H1 (cell line): ENCODE results near the gene TMEM181. TPM values are rescaled to one million over a fixed set of nuclear protein-coding genes. Genes with fewer than 3 reads are reported as not detected.

Experiments used
- CTCF ChIA-PET: fragments of 300-600 bp; sonication (Branson Sonifier 250); formaldehyde crosslinking; loops from one replicate; lab custom pipeline; 2021; ENCODE audit not compliant: partially characterized antibody; lab: Charles Lee
- POLR2A ChIA-PET: fragments of 300-600 bp; sonication (Branson Sonifier 250); formaldehyde crosslinking; loops from one replicate; lab custom pipeline; 2021; ENCODE audit warnings: inconsistent platforms; ENCODE audit not compliant: partially characterized antibody; lab: Charles Lee
- DNase-seq, 2 experiments: peaks; one replicate each; pipeline versions ENCODE4 v3.0.0 to v3.0.0-alpha.2; 2010 to 2022; ENCODE audit warnings: low spot score in 2 of 2, low read depth in 1 of 2, mixed read lengths in 1 of 2
- FAIRE-seq: peaks from 2 replicates; lab custom pipeline; 2011; peaks lifted over from hg19 to GRCh38; lab: Jason Lieb, UNC
- H2AFZ ChIP-seq: 2 replicates; pipeline ENCODE4 v1.8.1; 2012; ENCODE audit warnings: low read length, inconsistent platforms
- H2AK5ac ChIP-seq: 2 replicates; pipeline ENCODE4 v1.6.1; 2013; ENCODE audit warnings: low read depth, low read length
- H2BK120ac ChIP-seq: replicated peaks from 2 replicates; pipeline ENCODE3; 2013; ENCODE audit warnings: low read depth, low read length, inconsistent platforms
- H2BK12ac ChIP-seq: 2 replicates; pipeline ENCODE4 v1.6.1; 2013; ENCODE audit warnings: low read depth, low read length
- H2BK15ac ChIP-seq: 2 replicates; pipeline ENCODE4 v1.6.1; 2013; ENCODE audit warnings: low read length
- H2BK20ac ChIP-seq: 2 replicates; pipeline ENCODE4 v1.6.1; 2013; ENCODE audit warnings: low read length
- H2BK5ac ChIP-seq: 2 replicates; pipeline ENCODE4 v1.6.1; 2013; ENCODE audit warnings: low read depth, low read length
- H3K14ac ChIP-seq: 2 replicates; pipeline ENCODE4 v1.6.1; 2013; ENCODE audit warnings: inconsistent platforms; ENCODE audit not compliant: insufficient read length
- H3K18ac ChIP-seq: 2 replicates; pipeline ENCODE4 v1.6.1; 2013; ENCODE audit warnings: low read length; ENCODE audit errors: extremely low read depth
- H3K23ac ChIP-seq: 2 replicates; pipeline ENCODE4 v1.6.1; 2013; ENCODE audit warnings: inconsistent platforms; ENCODE audit not compliant: insufficient read length
- H3K23me2 ChIP-seq: 2 replicates; pipeline ENCODE4 v1.6.1; 2013; ENCODE audit warnings: low read depth, low read length
- H3K27ac ChIP-seq: 2 replicates; pipeline ENCODE4 v1.6.1; 2011; ENCODE audit warnings: low read depth, low read length, inconsistent platforms
- H3K27me3 ChIP-seq, 4 experiments: replicated peaks in 1 of 4; 1 replicate in 1 of 4; 2 replicates in 3 of 4; pipeline versions ENCODE4 v1.6.1 to v1.8.1; 2011 to 2013; ENCODE audit warnings: low read length in 3 of 4, mild to moderate bottlenecking in 3 of 4, inconsistent platforms in 2 of 4, mixed read lengths in 2 of 4, moderate library complexity in 1 of 4; ENCODE audit not compliant: control insufficient read depth in 3 of 4, insufficient read depth in 3 of 4; ENCODE audit errors: extremely low read depth in 1 of 4
- H3K36me3 ChIP-seq, 4 experiments: 2 replicates each; pipeline versions ENCODE4 v1.6.1 to v1.8.1; 2011 to 2013; ENCODE audit warnings: mild to moderate bottlenecking in 4 of 4, low read length in 3 of 4, moderate library complexity in 2 of 4, control low read depth in 1 of 4, inconsistent platforms in 1 of 4; ENCODE audit not compliant: insufficient read depth in 4 of 4, control insufficient read depth in 2 of 4
- H3K4ac ChIP-seq: replicated peaks from 2 replicates; pipeline ENCODE3; 2013; ENCODE audit warnings: low read length, low read depth, mixed read lengths, inconsistent platforms; ENCODE audit not compliant: insufficient read length
- H3K4me1 ChIP-seq, 4 experiments: replicated peaks in 1 of 4; 1 replicate in 1 of 4; 2 replicates in 3 of 4; pipeline versions ENCODE4 v1.6.1 to v1.8.1; 2011 to 2013; ENCODE audit warnings: low read length in 3 of 4, inconsistent platforms in 2 of 4, mixed read lengths in 1 of 4; ENCODE audit not compliant: insufficient read depth in 4 of 4, control insufficient read depth in 3 of 4
- H3K4me2 ChIP-seq, 2 experiments: 2 replicates each; pipeline versions ENCODE4 v1.6.1 to v1.8.1; 2011 to 2013; ENCODE audit warnings: low read depth in 2 of 2, low read length in 2 of 2, control low read depth in 1 of 2, inconsistent platforms in 1 of 2, mild to moderate bottlenecking in 1 of 2; ENCODE audit not compliant: insufficient read depth in 1 of 2
- H3K4me3 ChIP-seq, 4 experiments: fragments of 200-600, 300-600 bp in 1 of 4; sonication (generic), shearing (Covaris generic), sonication (Bioruptor Twin) in 1 of 4; 2 replicates each; pipeline versions ENCODE4 v1.5.1 to v1.8.1; 2011 to 2016; ENCODE audit warnings: low read length in 4 of 4, low read depth in 3 of 4, control low read depth in 2 of 4, inconsistent platforms in 2 of 4, mild to moderate bottlenecking in 2 of 4, mixed read lengths in 1 of 4, moderate library complexity in 1 of 4; ENCODE audit not compliant: insufficient read depth in 2 of 4; ENCODE audit errors: extremely low read depth in 1 of 4
- H3K56ac ChIP-seq: replicated peaks from 2 replicates; pipeline ENCODE3; 2013; ENCODE audit warnings: low read depth, mild to moderate bottlenecking, mixed read lengths, low read length, inconsistent platforms; ENCODE audit not compliant: insufficient read length
- H3K79me1 ChIP-seq: 2 replicates; pipeline ENCODE4 v1.6.1; 2013; ENCODE audit warnings: low read depth, low read length, control low read depth
- H3K79me2 ChIP-seq, 2 experiments: 2 replicates each; pipeline versions ENCODE4 v1.6.1 to v1.8.1; 2012 to 2013; ENCODE audit warnings: low read length in 2 of 2, mild to moderate bottlenecking in 2 of 2, inconsistent platforms in 1 of 2; ENCODE audit not compliant: insufficient read depth in 2 of 2, control insufficient read depth in 1 of 2
- H3K9ac ChIP-seq, 4 experiments: replicated peaks in 1 of 4; 1 replicate in 1 of 4; 2 replicates in 3 of 4; pipeline versions ENCODE4 v1.6.1 to v1.8.1; 2011 to 2013; ENCODE audit warnings: low read depth in 3 of 4, low read length in 3 of 4, control low read depth in 2 of 4, mild to moderate bottlenecking in 2 of 4, moderate library complexity in 2 of 4, inconsistent platforms in 1 of 4; ENCODE audit errors: extremely low read depth in 1 of 4
- H3K9me3 ChIP-seq, 2 experiments: 2 replicates each; pipeline versions ENCODE4 v1.6.1 to v1.8.1; 2012 to 2013; ENCODE audit warnings: mild to moderate bottlenecking in 2 of 2, moderate library complexity in 2 of 2, control low read depth in 1 of 2, inconsistent platforms in 1 of 2, low read depth in 1 of 2, low read length in 1 of 2, mixed read lengths in 1 of 2; ENCODE audit not compliant: insufficient read depth in 2 of 2
- H4K20me1 ChIP-seq, 2 experiments: replicated peaks in 1 of 2; 2 replicates each; pipeline versions ENCODE3 to v1.8.1; 2011 to 2013; ENCODE audit warnings: inconsistent platforms in 2 of 2, low read length in 2 of 2, mild to moderate bottlenecking in 1 of 2; ENCODE audit not compliant: insufficient read depth in 2 of 2, control insufficient read depth in 1 of 2
- H4K5ac ChIP-seq: 2 replicates; pipeline ENCODE4 v1.6.1; 2013; ENCODE audit warnings: low read length, low read depth, mixed read lengths, inconsistent platforms; ENCODE audit not compliant: insufficient read length
- H4K8ac ChIP-seq: 2 replicates; pipeline ENCODE4 v1.8.0; 2013; ENCODE audit warnings: mild to moderate bottlenecking, moderate library complexity, low read length, inconsistent platforms; ENCODE audit not compliant: insufficient read depth; ENCODE audit errors: extremely low read depth
- H4K91ac ChIP-seq: replicated peaks from 2 replicates; pipeline ENCODE3; 2013; ENCODE audit warnings: low read length, mixed read lengths, inconsistent platforms; ENCODE audit not compliant: insufficient read length
- BCL11A ChIP-seq, 2 experiments: IDR thresholded peaks; one replicate each; pipeline ENCODE4 v1.6.1; 2011; ENCODE audit warnings: low read depth in 2 of 2, low read length in 2 of 2, mild to moderate bottlenecking in 2 of 2
- GABPA ChIP-seq: IDR thresholded peaks from 2 replicates; pipeline ENCODE4 v1.6.1; 2011; ENCODE audit warnings: mild to moderate bottlenecking, low read length, moderate library complexity, borderline replicate concordance; ENCODE audit not compliant: insufficient read depth
- HDAC2 ChIP-seq, 2 experiments: fragments of 300-600 bp in 1 of 2; sonication (generic) in 1 of 2; IDR thresholded peaks; 2 replicates each; pipeline ENCODE4 v1.6.1; 2011 to 2012; ENCODE audit warnings: low read depth in 2 of 2, low read length in 2 of 2, mild to moderate bottlenecking in 2 of 2, moderate library complexity in 2 of 2, borderline replicate concordance in 1 of 2, inconsistent platforms in 1 of 2
- KDM5A ChIP-seq: fragments of 200-600 bp; IDR thresholded peaks from 2 replicates; pipeline ENCODE4 v1.7.1; 2012; ENCODE audit warnings: mild to moderate bottlenecking, low read length, inconsistent platforms, mixed read lengths
- POLR2AphosphoS5 ChIP-seq: IDR thresholded peaks from 2 replicates; pipeline ENCODE4 v1.6.1; 2011; ENCODE audit warnings: low read depth, low read length
- RBBP5 ChIP-seq: IDR thresholded peaks from 2 replicates; pipeline ENCODE4 v1.7.1; 2012; ENCODE audit warnings: low read depth, mild to moderate bottlenecking, inconsistent platforms, low read length, moderate library complexity, borderline replicate concordance
- RFX5 ChIP-seq: IDR thresholded peaks from 2 replicates; pipeline ENCODE4 v1.6.1; 2011; ENCODE audit warnings: low read depth, low read length, improper control_type of control experiment, borderline replicate concordance
- RNF2 ChIP-seq: fragments of 200-900, 300-1000 bp; sonication (generic); IDR thresholded peaks from 2 replicates; pipeline ENCODE4 v1.7.1; 2016; ENCODE audit warnings: borderline replicate concordance, low read depth, mild to moderate bottlenecking, antibody characterized with exemption, low read length; ENCODE audit not compliant: poor library complexity, severe bottlenecking; ENCODE audit errors: missing control alignments
- RXRA ChIP-seq: IDR thresholded peaks from 2 replicates; pipeline ENCODE4 v1.6.1; 2011; ENCODE audit warnings: low read depth, mild to moderate bottlenecking, low read length, moderate library complexity; ENCODE audit not compliant: insufficient read depth
- SAP30 ChIP-seq: fragments of 300-600 bp; sonication (generic); IDR thresholded peaks from 2 replicates; pipeline ENCODE4 v1.7.1; 2012; ENCODE audit warnings: low read length, moderate library complexity, mild to moderate bottlenecking, inconsistent platforms; ENCODE audit not compliant: insufficient read depth, insufficient replicate concordance
- SIX5 ChIP-seq: IDR thresholded peaks from 2 replicates; pipeline ENCODE4 v1.6.1; 2011; ENCODE audit warnings: mild to moderate bottlenecking, low read depth, low read length
- TAF1 ChIP-seq: IDR thresholded peaks from 2 replicates; pipeline ENCODE4 v1.6.1; 2011; ENCODE audit warnings: mild to moderate bottlenecking, low read depth, low read length
- TCF12 ChIP-seq: IDR thresholded peaks from 2 replicates; pipeline ENCODE4 v1.6.1; 2011; ENCODE audit warnings: low read depth, mild to moderate bottlenecking, low read length
- WGBS, 2 experiments: shearing (Covaris generic) in 1 of 2; methylation state at CpG; one replicate each; pipeline versions ENCODE4 v1.1.6 to v1.1.7; 2013 to 2015; ENCODE audit warnings: low lambda C conversion rate in 2 of 2, mixed read lengths in 2 of 2, inconsistent platforms in 1 of 2, low coverage in 1 of 2, missing lambda C conversion rate in 1 of 2; ENCODE audit not compliant: insufficient replicate concordance in 2 of 2, insufficient coverage in 1 of 2, insufficient read length in 1 of 2; ENCODE audit errors: extremely low coverage in 1 of 2, missing lambda C conversion rate in 1 of 2; 5-methylcytosine and 5-hydroxymethylcytosine counted together
- polyA plus RNA-seq, 7 experiments: library from polyadenylated mRNA; depleted of rRNA in 3 of 7; stranded (reverse) in 5 of 7; unstranded in 2 of 7; fragments of >200 nt in 5 of 7; fragments of 200-250 nt in 2 of 7; gene quantifications; 1 replicate in 5 of 7; 2 replicates in 1 of 7; 4 replicates in 1 of 7; pipeline versions ENCODE4 v1.2.1 to v1.2.3, GENCODE V29; 2011 to 2013; ENCODE audit warnings: missing spikeins in 2 of 7, mixed read lengths in 2 of 7
- total RNA-seq: library from RNA; stranded (reverse); fragmentation: NEBNext Ultra II Directional; extraction: Animal tissue kit (Norgen Biotek cat#: 25700); gene quantifications from 2 replicates; pipeline ENCODE4 v1.2.1, GENCODE V29; 2021

Gene TMEM181
- total and polyA plus RNA-seq, 2 of the 8 experiments (the other 6 are each of a cell fraction or from before 2014, with no cell fraction given): 8.6 to 19.0 TPM

DNA sequence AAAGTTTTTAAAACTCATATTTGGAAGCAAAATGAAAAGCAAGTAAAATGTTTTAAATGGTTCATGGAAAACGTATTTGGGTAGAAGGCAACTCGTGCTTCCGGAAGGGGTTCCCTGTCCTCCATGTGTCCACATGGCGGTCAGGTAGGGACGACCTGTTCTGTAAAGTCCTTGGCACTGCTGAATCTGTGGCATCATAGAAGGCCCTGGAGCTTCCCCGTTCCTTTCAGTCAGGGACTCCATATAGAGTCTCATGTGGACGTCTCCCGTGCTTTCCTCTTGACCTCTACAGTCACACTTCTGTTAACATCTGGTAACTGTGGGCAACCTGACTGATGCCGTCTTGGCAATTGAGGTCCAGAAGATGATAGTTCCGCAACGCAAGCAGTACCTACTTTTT, 73.2 kb downstream of the TMEM181 start:
- Histone ChIP-seq H3K27ac (peak overlapping the region; percentile 35; the same call in 1 of the 2 replicates), H3K14ac (no peak overlapping the region), H2BK5ac (no peak overlapping the region), H2AK5ac (no peak overlapping the region), H2BK12ac (no peak overlapping the region), H3K23ac (no peak overlapping the region), H3K56ac (no peak overlapping the region), H3K9ac (no peak overlapping the region), H3K4me1 (peaks cover 0 to 4% (median 0%) of the 10 kb centered on the region in 4 experiments; a peak in 2 of 7 replicates), H3K27me3 (no peaks in the 10 kb centered on the region), H3K4ac (no peak overlapping the region), H2BK20ac (no peak overlapping the region), H4K8ac (no peak overlapping the region), H3K4me2 (no peak overlapping the region), H4K5ac (no peak overlapping the region), H3K4me3 (no peak overlapping the region), H3K79me1 (no peaks in the 10 kb centered on the region; the same call in 1 of the 2 replicates), H2AFZ (no peak overlapping the region), H3K18ac (no peak overlapping the region), H4K91ac (no peak overlapping the region), H3K36me3 (peaks cover 2 to 49% (median 19%) of the 10 kb centered on the region in 4 experiments; a peak in 7 of 8 replicates), H3K79me2 (no peaks in the 10 kb centered on the region), H4K20me1 (peaks cover 0 to 5% of the 10 kb centered on the region in 2 experiments), H3K9me3 (no peaks in the 10 kb centered on the region), H2BK15ac (no peak overlapping the region), H2BK120ac (no peak overlapping the region), H3K23me2 (no peaks in the 10 kb centered on the region)
- WGBS, 2 experiments: 90% methylated on average over 11 of the region's 11 CpGs; no CpG with 5 or more reads in 1 of the 2 experiments
- DNase-seq (no peak), FAIRE-seq (no peak)
- POLR2A ChIA-PET: interaction anchor here (1.0 to 1.3 kb wide), 3 partner anchors 10 to 22 kb away, joined by 3 read pairs; partner anchors contain the start of gene DYNLT1
- CTCF ChIA-PET: interaction anchor here (0.7 to 1.3 kb wide), 4 partner anchors 28 to 419 kb away, joined by 3 to 6 read pairs (median 3); no protein-coding TSS in a partner anchor
- TF ChIP-seq KDM5A (no peak), RFX5 (no peak), RNF2 (no peak), SIX5 (no peak), TCF12 (no peak), RXRA (no peak), TAF1 (no peak), POLR2AphosphoS5 (no peak), BCL11A (IDR thresholded peaks at IDR 0.05; ENCODE audit: low read depth in 2 of 2, low read length in 2 of 2) (no peak), RBBP5 (no peak), GABPA (no peak), HDAC2 (IDR thresholded peaks at IDR 0.05; ENCODE audit: borderline replicate concordance in 1 of 2, low read depth in 2 of 2, low read length in 2 of 2) (no peak), SAP30 (no peak)
